ENCODE measurements around the gene IMMP2L.

GRCh38 chr7:110650328-110650727 lies 912.0 kb downstream of the IMMP2L start:
- TF ChIP-seq POLR2A (IDR thresholded peaks at IDR 0.05) (no peak), CTCF (IDR thresholded peaks at IDR 0.05) (no peak), EP300 (IDR thresholded peaks at IDR 0.05) (no peak)
